UCSD-AML1 (cell line): ENCODE measurements around the gene DNAH8.

Experiments
- DNase-seq: peaks from one replicate; lab custom pipeline; 2025; ENCODE audit not compliant: unreplicated experiment; lab: John Stamatoyannopoulos, UW

Gene DNAH8

GRCh38 chr6:39048481-39049399, 333.6 kb downstream of the DNAH8 start, which contains the start of gene GLP1R:
Gene GLP1R, plus strand, starts transcription at chr6:39048781. Its CDS starts 60 bp downstream, at chr6:39048841.
- DNase-seq = no peak

GRCh38 chr6:39049575-39050283, 334.6 kb downstream of the DNAH8 start:
- no peak for DNase-seq

GRCh38 chr6:39050453-39051112, 335.5 kb downstream of the DNAH8 start:
- no peak for DNase-seq

GRCh38 chr6:39051399-39052122, 336.4 kb downstream of the DNAH8 start:
- peak; percentile 76 for DNase-seq

- DNase-seq = peak; percentile 51
Observed at GRCh38 chr6:39053016-39053624, 338.0 kb downstream of the DNAH8 start.

- no peak for DNase-seq
Observed at GRCh38 chr6:39053854-39054576, 338.9 kb downstream of the DNAH8 start.

- DNase-seq = no peak
Observed at GRCh38 chr6:39054577-39055142, 339.5 kb downstream of the DNAH8 start.

- no peak for DNase-seq
Observed at GRCh38 chr6:39055661-39056060, 340.6 kb downstream of the DNAH8 start.

GRCh38 chr6:39056191-39056590, 341.1 kb downstream of the DNAH8 start:
- DNase-seq = no peak

- no peak for DNase-seq
Observed at GRCh38 chr6:39056681-39057080, 341.6 kb downstream of the DNAH8 start.

- no peak for DNase-seq
Observed at GRCh38 chr6:39057251-39058155, 342.4 kb downstream of the DNAH8 start.

GRCh38 chr6:39058471-39059147, 343.5 kb downstream of the DNAH8 start:
- DNase-seq = no peak

GRCh38 chr6:39059496-39060310, 344.6 kb downstream of the DNAH8 start:
- DNase-seq = no peak

GRCh38 chr6:39060467-39061160, 345.5 kb downstream of the DNAH8 start:
- DNase-seq = no peak

- no peak for DNase-seq
Observed at GRCh38 chr6:39061182-39061581, 346.1 kb downstream of the DNAH8 start.

- no peak for DNase-seq
Observed at GRCh38 chr6:39061588-39061987, 346.5 kb downstream of the DNAH8 start.
